ENCODE measurements around the gene WDR1.

Gene WDR1

GRCh38 chr4:10097906-10098779 is 18.5 kb downstream of the WDR1 start:
- DNase-seq = no peak

GRCh38 chr4:10096978-10097335 is 19.6 kb downstream of the WDR1 start:
- no peak for DNase-seq

- peak; percentile 73 for DNase-seq
Measured at GRCh38 chr4:10096201-10096977, 20.2 kb downstream of the WDR1 start.

GRCh38 chr4:10095296-10095991 is 21.2 kb downstream of the WDR1 start:
- peak; percentile 31 for DNase-seq

- no peak for DNase-seq
Measured at GRCh38 chr4:10094841-10095240, 21.8 kb downstream of the WDR1 start.

GRCh38 chr4:10093801-10094552 is 22.6 kb downstream of the WDR1 start:
- DNase-seq = no peak

- no peak for DNase-seq
Measured at GRCh38 chr4:10093271-10093621, 23.4 kb downstream of the WDR1 start.

- DNase-seq = no peak
Measured at GRCh38 chr4:10092481-10093270, 23.9 kb downstream of the WDR1 start.

- DNase-seq = no peak
Measured at GRCh38 chr4:10091531-10092181, 24.9 kb downstream of the WDR1 start.

GRCh38 chr4:10090467-10091250 is 25.9 kb downstream of the WDR1 start:
- DNase-seq = no peak

GRCh38 chr4:10089346-10089745 is 27.3 kb downstream of the WDR1 start:
- no peak for DNase-seq

GRCh38 chr4:10088135-10089010 is 28.2 kb downstream of the WDR1 start:
- no peak for DNase-seq

GRCh38 chr4:10087152-10087791 is 29.3 kb downstream of the WDR1 start:
- no peak for DNase-seq

- no peak for DNase-seq
Measured at GRCh38 chr4:10086506-10087120, 30.0 kb downstream of the WDR1 start.

GRCh38 chr4:10085828-10086505 is 30.6 kb downstream of the WDR1 start:
- DNase-seq = no peak

GRCh38 chr4:10085386-10085785 is 31.2 kb downstream of the WDR1 start:
- DNase-seq = no peak

- no peak for DNase-seq
Measured at GRCh38 chr4:10084651-10085358, 31.8 kb downstream of the WDR1 start.

Measured in CD4-positive, alpha-beta T cell treated with Interferon gamma for 1 hour (primary cell).